Activated effector memory CD4-positive, alpha-beta T cell treated with Interleukin-2 at 50 U/mL for 16 hours (primary cell): ENCODE results near the gene ALDH3B1.

ENCODE experiments used
- DNase-seq: peaks from one replicate; pipeline ENCODE4 v3.0.0-alpha.2; 2020

ALDH3B1 gene

GRCh38 chr11:68076371-68077042, 66.4 kb downstream of the ALDH3B1 start:
- no peak for DNase-seq

GRCh38 chr11:68077617-68078582, 67.8 kb downstream of the ALDH3B1 start:
- no peak for DNase-seq
